Measurements from ENCODE around the gene C2orf72. TPM values are rescaled to one million over a fixed set of nuclear protein-coding genes. Genes with fewer than 3 reads are reported as not detected.
A peak's percentile ranks its signal among the peaks of the same experiment; 100 is the strongest.

Gene C2orf72
- total and polyA plus RNA-seq, 2 of the 13 experiments (the other 11 are each of a cell fraction or from before 2014, with no cell fraction given): 147 to 203 TPM

DNA sequence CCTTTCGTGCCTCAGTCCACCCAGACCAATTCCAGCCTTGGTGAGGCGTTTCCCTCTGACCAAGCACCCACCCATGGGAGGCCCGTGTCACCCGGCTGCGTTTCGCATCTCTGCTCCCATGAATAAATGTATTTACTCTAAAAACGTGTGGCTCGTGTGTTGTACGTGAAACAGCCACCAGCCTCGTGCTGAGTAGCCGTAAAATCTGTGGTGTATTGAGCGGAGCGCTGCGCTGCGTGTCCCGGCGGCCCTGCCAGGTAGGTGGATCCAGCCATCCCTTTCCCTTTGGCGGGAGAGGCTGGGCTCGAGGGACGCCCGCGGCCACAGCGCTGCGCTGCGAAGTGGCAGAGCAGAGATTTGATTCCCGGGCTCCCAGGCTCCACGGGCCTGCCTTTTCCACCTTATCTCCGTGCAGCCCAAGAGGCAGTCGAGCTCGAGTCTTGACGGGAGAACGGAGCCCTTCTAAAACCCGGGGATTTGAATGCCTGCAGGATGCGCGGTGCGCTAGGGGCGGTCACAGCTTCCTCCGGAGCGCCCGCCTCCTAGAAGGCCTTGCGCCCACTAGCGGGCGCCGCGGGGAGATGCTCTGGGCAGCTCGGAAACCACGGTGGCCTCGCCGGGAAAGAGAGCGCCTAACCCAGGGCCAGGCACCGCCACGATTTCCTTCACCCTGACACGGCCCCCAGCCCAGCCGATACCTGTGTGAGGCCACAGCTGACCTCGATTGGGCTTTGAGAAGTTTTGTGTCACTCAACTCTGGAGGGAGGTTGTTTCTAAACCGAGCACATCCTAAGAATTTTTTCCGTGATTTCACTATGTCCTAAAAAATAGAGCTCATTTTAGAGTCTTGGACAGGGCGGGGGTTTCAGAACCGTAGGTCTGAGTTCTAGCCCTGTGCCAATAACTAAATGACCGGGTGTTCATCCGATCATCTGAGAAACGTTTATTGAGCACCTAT is 15.4 kb downstream of the C2orf72 start (continued):
- TF ChIP-seq, protein P1, sequence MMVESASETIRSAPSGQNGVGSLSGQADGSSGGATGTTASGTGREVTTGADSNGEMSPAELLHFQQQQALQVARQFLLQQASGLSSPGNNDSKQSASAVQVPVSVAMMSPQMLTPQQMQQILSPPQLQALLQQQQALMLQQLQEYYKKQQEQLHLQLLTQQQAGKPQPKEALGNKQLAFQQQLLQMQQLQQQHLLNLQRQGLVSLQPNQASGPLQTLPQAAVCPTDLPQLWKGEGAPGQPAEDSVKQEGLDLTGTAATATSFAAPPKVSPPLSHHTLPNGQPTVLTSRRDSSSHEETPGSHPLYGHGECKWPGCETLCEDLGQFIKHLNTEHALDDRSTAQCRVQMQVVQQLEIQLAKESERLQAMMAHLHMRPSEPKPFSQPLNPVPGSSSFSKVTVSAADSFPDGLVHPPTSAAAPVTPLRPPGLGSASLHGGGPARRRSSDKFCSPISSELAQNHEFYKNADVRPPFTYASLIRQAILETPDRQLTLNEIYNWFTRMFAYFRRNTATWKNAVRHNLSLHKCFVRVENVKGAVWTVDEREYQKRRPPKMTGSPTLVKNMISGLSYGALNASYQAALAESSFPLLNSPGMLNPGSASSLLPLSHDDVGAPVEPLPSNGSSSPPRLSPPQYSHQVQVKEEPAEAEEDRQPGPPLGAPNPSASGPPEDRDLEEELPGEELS (CRISPR knock-in tag; IDR thresholded peaks at IDR 0.05): no peak
- TF ChIP-seq, protein P2, sequence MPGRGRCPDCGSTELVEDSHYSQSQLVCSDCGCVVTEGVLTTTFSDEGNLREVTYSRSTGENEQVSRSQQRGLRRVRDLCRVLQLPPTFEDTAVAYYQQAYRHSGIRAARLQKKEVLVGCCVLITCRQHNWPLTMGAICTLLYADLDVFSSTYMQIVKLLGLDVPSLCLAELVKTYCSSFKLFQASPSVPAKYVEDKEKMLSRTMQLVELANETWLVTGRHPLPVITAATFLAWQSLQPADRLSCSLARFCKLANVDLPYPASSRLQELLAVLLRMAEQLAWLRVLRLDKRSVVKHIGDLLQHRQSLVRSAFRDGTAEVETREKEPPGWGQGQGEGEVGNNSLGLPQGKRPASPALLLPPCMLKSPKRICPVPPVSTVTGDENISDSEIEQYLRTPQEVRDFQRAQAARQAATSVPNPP (CRISPR knock-in tag; IDR thresholded peaks at IDR 0.05): no peak
- peak; percentile 68; the same call in 1 of the 2 replicates for TF ChIP-seq HOXA5 (CRISPR knock-in tag; IDR thresholded peaks at IDR 0.05)
- no peak for TF ChIP-seq NFIB (CRISPR knock-in tag; IDR thresholded peaks at IDR 0.05; ENCODE audit: borderline replicate concordance)
- TF ChIP-seq SMC3 (IDR thresholded peaks at IDR 0.05; ENCODE audit: low read length): peak; percentile 50; the same call in 1 of the 2 replicates
- TF ChIP-seq SIX4 (CRISPR knock-in tag; IDR thresholded peaks at IDR 0.05): no peak
- TF ChIP-seq, protein P3, sequence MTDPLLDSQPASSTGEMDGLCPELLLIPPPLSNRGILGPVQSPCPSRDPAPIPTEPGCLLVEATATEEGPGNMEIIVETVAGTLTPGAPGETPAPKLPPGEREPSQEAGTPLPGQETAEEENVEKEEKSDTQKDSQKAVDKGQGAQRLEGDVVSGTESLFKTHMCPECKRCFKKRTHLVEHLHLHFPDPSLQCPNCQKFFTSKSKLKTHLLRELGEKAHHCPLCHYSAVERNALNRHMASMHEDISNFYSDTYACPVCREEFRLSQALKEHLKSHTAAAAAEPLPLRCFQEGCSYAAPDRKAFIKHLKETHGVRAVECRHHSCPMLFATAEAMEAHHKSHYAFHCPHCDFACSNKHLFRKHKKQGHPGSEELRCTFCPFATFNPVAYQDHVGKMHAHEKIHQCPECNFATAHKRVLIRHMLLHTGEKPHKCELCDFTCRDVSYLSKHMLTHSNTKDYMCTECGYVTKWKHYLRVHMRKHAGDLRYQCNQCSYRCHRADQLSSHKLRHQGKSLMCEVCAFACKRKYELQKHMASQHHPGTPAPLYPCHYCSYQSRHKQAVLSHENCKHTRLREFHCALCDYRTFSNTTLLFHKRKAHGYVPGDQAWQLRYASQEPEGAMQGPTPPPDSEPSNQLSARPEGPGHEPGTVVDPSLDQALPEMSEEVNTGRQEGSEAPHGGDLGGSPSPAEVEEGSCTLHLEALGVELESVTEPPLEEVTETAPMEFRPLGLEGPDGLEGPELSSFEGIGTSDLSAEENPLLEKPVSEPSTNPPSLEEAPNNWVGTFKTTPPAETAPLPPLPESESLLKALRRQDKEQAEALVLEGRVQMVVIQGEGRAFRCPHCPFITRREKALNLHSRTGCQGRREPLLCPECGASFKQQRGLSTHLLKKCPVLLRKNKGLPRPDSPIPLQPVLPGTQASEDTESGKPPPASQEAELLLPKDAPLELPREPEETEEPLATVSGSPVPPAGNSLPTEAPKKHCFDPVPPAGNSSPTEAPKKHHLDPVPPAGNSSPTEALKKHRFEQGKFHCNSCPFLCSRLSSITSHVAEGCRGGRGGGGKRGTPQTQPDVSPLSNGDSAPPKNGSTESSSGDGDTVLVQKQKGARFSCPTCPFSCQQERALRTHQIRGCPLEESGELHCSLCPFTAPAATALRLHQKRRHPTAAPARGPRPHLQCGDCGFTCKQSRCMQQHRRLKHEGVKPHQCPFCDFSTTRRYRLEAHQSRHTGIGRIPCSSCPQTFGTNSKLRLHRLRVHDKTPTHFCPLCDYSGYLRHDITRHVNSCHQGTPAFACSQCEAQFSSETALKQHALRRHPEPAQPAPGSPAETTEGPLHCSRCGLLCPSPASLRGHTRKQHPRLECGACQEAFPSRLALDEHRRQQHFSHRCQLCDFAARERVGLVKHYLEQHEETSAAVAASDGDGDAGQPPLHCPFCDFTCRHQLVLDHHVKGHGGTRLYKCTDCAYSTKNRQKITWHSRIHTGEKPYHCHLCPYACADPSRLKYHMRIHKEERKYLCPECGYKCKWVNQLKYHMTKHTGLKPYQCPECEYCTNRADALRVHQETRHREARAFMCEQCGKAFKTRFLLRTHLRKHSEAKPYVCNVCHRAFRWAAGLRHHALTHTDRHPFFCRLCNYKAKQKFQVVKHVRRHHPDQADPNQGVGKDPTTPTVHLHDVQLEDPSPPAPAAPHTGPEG (CRISPR knock-in tag; IDR thresholded peaks at IDR 0.05): peak; percentile 83; the same call in 1 of the 2 replicates
- TF ChIP-seq CEBPB (IDR thresholded peaks at IDR 0.05; ENCODE audit: borderline replicate concordance, low read depth, low read length): no peak
- peak; percentile 93 for TF ChIP-seq ZNF510 (CRISPR knock-in tag; IDR thresholded peaks at IDR 0.05; ENCODE audit: low read depth)
- TF ChIP-seq ZNF577 (CRISPR knock-in tag; IDR thresholded peaks at IDR 0.05; ENCODE audit: borderline replicate concordance, low read depth): 0 out of 2 replicates have a peak, but pooled peaks have one; percentile 70
- no peak for TF ChIP-seq ATF7 (IDR thresholded peaks at IDR 0.05)
- no peak for TF ChIP-seq ATF7 (CRISPR knock-in tag; IDR thresholded peaks at IDR 0.05)
- TF ChIP-seq, protein P4, sequence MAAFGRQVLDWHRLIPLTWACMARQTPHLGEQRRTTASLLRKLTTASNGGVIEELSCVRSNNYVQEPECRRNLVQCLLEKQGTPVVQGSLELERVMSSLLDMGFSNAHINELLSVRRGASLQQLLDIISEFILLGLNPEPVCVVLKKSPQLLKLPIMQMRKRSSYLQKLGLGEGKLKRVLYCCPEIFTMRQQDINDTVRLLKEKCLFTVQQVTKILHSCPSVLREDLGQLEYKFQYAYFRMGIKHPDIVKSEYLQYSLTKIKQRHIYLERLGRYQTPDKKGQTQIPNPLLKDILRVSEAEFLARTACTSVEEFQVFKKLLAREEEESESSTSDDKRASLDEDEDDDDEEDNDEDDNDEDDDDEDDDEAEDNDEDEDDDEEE (CRISPR knock-in tag; IDR thresholded peaks at IDR 0.05): 0 out of 2 replicates have a peak, but pooled peaks have one; percentile 69
- TF ChIP-seq, protein P5, sequence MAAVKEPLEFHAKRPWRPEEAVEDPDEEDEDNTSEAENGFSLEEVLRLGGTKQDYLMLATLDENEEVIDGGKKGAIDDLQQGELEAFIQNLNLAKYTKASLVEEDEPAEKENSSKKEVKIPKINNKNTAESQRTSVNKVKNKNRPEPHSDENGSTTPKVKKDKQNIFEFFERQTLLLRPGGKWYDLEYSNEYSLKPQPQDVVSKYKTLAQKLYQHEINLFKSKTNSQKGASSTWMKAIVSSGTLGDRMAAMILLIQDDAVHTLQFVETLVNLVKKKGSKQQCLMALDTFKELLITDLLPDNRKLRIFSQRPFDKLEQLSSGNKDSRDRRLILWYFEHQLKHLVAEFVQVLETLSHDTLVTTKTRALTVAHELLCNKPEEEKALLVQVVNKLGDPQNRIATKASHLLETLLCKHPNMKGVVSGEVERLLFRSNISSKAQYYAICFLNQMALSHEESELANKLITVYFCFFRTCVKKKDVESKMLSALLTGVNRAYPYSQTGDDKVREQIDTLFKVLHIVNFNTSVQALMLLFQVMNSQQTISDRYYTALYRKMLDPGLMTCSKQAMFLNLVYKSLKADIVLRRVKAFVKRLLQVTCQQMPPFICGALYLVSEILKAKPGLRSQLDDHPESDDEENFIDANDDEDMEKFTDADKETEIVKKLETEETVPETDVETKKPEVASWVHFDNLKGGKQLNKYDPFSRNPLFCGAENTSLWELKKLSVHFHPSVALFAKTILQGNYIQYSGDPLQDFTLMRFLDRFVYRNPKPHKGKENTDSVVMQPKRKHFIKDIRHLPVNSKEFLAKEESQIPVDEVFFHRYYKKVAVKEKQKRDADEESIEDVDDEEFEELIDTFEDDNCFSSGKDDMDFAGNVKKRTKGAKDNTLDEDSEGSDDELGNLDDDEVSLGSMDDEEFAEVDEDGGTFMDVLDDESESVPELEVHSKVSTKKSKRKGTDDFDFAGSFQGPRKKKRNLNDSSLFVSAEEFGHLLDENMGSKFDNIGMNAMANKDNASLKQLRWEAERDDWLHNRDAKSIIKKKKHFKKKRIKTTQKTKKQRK (IDR thresholded peaks at IDR 0.05; ENCODE audit: low read length): no peak

Measured in HepG2 (cell line).